ENCODE results near the gene LKAAEAR1. TPM values are rescaled to one million over a fixed set of nuclear protein-coding genes. Genes with fewer than 3 reads are reported as not detected.
A peak's percentile ranks its signal among the peaks of the same experiment; 100 is the strongest.

The LKAAEAR1 gene
- total RNA-seq, 4 donors from 2014 or later: 0.81 TPM; not detected in 3

DNA sequence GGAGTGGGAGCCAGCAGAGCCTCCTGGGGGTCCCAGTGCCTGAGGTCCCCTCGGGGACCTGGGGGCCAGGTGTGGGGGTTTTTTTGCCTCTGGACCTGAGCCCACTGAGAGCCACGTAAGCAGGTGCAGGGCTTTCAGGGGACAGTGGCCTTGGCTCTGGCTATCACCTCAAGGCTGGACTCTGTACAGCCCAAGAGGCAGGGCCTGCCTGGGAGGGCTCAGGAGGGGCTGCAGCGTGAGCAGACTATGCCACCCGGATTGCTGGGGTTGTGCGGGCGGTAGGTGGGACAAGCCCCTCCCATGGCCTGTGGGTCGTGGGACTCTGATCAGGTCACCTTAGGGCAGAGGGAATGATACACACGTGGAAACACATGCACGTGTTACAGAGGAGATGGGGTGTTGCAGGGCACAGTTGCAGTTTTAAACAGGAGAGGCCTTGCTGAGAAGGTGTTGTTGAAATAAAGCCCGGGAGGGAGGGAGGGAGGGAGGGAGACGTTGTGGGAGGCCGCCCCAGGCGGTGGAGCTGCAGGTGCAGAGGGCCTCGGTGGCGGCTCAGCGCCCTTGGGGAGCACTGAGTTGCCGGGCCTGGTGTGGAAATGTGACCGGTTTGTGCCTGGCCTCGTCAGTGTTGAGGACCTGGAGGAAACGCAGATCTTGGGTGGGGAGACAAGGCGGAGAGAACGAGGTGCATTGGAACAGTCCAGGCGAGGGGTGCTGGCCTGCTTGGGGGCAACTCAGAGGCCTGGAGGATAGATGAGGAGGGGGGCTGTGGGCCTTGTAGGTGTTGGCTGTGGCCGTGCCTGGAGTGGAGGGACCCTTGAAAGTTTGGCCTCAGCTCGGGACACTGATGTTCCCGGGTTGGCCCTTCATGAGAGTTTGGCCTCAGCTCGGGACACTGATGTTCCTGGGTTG lies 18.9 kb downstream of the LKAAEAR1 start:
- H3K27me3 ChIP-seq: no peaks in the 10 kb centered on the region
- H3K4me1 ChIP-seq: peaks cover 0 to 46% (median 21%) of the 10 kb centered on the region in 3 donors
- H3K36me3 ChIP-seq: peaks cover 0 to 14% of the 10 kb centered on the region in 2 donors
- no peak for ATAC-seq
- no peak overlapping the region for H3K4me3 ChIP-seq
- H3K9me3 ChIP-seq: no peaks in the 10 kb centered on the region
- TF ChIP-seq POLR2A (IDR thresholded peaks at IDR 0.05) (no peak), POLR2AphosphoS5 (IDR thresholded peaks at IDR 0.05) (no peak), EP300 (IDR thresholded peaks at IDR 0.05) (no peak)
- TF ChIP-seq, protein P1, sequence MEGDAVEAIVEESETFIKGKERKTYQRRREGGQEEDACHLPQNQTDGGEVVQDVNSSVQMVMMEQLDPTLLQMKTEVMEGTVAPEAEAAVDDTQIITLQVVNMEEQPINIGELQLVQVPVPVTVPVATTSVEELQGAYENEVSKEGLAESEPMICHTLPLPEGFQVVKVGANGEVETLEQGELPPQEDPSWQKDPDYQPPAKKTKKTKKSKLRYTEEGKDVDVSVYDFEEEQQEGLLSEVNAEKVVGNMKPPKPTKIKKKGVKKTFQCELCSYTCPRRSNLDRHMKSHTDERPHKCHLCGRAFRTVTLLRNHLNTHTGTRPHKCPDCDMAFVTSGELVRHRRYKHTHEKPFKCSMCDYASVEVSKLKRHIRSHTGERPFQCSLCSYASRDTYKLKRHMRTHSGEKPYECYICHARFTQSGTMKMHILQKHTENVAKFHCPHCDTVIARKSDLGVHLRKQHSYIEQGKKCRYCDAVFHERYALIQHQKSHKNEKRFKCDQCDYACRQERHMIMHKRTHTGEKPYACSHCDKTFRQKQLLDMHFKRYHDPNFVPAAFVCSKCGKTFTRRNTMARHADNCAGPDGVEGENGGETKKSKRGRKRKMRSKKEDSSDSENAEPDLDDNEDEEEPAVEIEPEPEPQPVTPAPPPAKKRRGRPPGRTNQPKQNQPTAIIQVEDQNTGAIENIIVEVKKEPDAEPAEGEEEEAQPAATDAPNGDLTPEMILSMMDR (IDR thresholded peaks at IDR 0.05): no peak
- 40% methylated on average over 18 of the region's 27 CpGs; no CpG with 5 or more reads in 1 of the 2 donors for WGBS, 2 donors (ENCODE audit: low coverage in 1 of 2)
- H3K27ac ChIP-seq: no peak overlapping the region

DNA sequence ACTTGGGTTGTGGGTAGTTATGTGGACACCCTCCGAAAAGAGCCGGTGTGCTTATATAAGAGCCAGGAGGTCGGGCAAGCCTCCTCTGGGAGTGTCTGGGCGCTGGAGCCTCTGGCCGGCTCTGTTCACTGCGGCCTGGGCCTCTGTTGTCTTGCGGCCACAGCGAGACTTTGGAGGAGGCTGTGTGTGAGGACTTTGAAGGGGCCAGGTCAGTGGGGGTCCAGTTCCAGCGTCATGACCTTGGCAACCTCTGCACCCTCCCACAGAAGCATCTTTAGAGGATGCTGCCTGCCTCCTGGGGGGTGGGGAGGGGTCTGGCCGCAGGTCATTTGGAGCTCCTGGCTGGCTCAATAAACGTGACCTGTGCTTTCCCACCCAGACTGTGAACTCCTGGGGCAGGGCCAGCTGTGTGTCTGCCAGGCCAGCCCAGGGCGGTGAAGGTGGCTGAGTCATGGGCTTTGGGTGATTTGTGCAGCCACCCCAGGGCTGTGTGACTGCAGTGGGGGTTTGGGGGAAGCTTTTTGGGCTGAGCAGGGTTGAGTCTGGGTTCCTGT lies 20.0 kb downstream of the LKAAEAR1 start:
- 0% methylated on average over 3 of the region's 12 CpGs; no CpG with 5 or more reads in 1 of the 2 donors for WGBS, 2 donors (ENCODE audit: low coverage in 1 of 2)
- no peak for ATAC-seq
- Histone ChIP-seq H3K9me3 (no peaks in the 10 kb centered on the region), H3K4me3 (peak overlapping the region; percentile 80 to 96), H3K4me1 (peaks cover 0 to 46% (median 21%) of the 10 kb centered on the region in 3 donors), H3K27me3 (no peaks in the 10 kb centered on the region), H3K27ac (peak overlapping the region in 3 of 4 donors; percentile 85 to 92 (median 89)), H3K36me3 (peaks cover 0 to 9% of the 10 kb centered on the region in 2 donors)
- TF ChIP-seq POLR2A (IDR thresholded peaks at IDR 0.05) (no peak), POLR2AphosphoS5 (IDR thresholded peaks at IDR 0.05) (no peak), EP300 (IDR thresholded peaks at IDR 0.05) (no peak)
- TF ChIP-seq, protein P1 (IDR thresholded peaks at IDR 0.05): no peak

DNA sequence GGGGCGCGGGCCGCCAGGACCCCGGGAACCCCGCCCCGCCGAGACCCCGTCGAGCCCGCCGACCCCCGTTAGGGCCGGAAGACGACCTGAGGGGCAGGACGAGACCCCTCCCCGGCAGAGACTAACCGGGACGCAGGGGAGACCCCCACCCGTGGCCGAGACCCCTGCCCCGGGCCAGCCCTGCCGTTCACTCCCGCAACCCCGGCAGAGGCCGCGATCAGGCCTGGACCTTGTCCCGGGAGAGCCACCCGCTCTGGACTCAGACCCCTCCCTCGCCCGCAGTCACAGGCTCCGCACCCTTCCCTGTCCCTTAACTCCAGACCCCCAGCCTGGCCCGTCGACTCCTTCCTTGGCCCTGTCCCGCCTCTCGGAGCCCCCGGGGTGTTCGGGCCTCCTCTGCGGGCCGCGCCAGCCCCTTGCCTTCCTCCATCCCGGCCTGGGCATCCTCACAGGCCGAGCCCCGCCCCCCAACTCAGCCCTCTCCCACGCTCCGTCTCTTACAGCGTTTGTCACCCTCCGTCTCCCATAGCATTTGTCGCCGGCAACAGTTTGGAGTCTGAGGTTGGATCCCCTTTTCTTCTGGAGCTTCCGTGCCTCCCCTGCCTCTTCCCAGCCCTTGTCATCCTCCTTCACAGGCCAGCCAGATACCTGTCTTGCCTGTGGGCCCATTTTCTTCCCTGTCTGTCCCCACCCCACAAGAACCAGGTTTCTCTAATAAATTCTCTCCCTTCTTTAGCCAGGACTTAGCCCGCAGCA lies 20.6 kb downstream of the LKAAEAR1 start:
- no peak for ATAC-seq
- H3K27ac ChIP-seq: peak overlapping the region; percentile 26 to 92 (median 87)
- H3K4me1 ChIP-seq: peaks cover 0 to 46% (median 21%) of the 10 kb centered on the region in 3 donors
- 0 to 3% methylated on average over 8 to 19 of the region's 51 CpGs for WGBS, 2 donors (ENCODE audit: low coverage in 1 of 2)
- peaks cover 0 to 9% of the 10 kb centered on the region in 2 donors for H3K36me3 ChIP-seq
- TF ChIP-seq POLR2A (IDR thresholded peaks at IDR 0.05) (no peak), EP300 (IDR thresholded peaks at IDR 0.05) (no peak), POLR2AphosphoS5 (IDR thresholded peaks at IDR 0.05) (no peak)
- TF ChIP-seq, protein P1 (IDR thresholded peaks at IDR 0.05): no peak
- H3K27me3 ChIP-seq: no peaks in the 10 kb centered on the region
- H3K9me3 ChIP-seq: no peaks in the 10 kb centered on the region
- H3K4me3 ChIP-seq: peak overlapping the region; percentile 80 to 96

DNA sequence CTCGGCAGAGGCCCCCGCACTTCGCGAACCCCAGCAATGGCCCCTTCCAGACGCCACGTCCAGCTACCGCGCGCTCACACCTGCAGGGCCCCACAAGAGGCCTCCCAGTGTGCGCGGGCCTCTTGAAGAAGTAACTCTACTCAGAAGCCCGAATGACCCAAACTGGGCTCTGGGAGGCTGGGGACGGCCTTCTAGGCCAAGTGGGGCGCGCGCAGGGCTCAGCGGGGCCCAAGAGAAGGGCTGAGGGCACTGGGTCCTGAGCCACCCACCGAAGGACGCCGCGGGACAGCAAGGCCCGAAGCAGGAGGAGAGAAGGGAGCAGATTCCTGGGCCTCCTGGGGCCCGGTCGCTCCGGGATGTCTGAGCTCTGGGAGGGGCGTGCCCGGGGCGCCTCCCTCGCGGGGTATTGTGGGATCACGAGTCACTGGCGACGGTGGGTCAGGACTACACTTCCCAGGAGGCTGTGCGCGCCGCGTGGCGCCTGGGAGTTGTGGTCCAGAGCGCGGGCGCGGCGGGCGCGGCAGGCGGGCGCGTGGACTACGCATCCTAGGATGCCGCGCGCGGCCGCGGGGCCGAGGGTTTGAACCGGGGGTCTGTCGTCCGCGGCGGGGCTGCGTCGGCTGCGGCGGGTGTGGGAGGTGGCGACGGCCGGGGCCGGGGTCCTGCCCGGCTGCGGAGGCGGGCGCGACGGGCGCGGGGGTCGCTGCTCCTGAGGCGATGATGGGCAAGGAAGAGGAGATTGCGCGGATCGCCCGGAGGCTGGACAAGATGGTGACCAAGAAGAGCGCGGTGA lies 21.4 kb downstream of the LKAAEAR1 start, which contains the start of gene TCEA2:
TSS of gene TCEA2 (plus strand) at position 603 of the 793 bp plus-strand sequence. CDS start at position 718, 115 bp downstream.
- Histone ChIP-seq H3K4me3 (peak within 1 kb of the TSS; percentile 80 to 96), H3K27ac (peak within 1 kb of the TSS; percentile 41 to 92 (median 87)), H3K36me3 (peaks cover 0 to 4% of the 10 kb centered on the region in 2 donors), H3K4me1 (peaks cover 0 to 48% (median 21%) of the 10 kb centered on the region in 3 donors), H3K27me3 (peaks cover 6% of the 10 kb centered on the region), H3K9me3 (no peaks in the 10 kb centered on the region)
- WGBS, 2 donors (ENCODE audit: low coverage in 1 of 2): 20% methylated on average over 2 of the region's 85 CpGs; no CpG with 5 or more reads in 1 of the 2 donors
- peak; percentile 97 for ATAC-seq
- TF ChIP-seq POLR2AphosphoS5 (IDR thresholded peaks at IDR 0.05) (peak; percentile 79), EP300 (IDR thresholded peaks at IDR 0.05) (no peak), POLR2A (IDR thresholded peaks at IDR 0.05) (peak; percentile 74 to 84)
- TF ChIP-seq, protein P1 (IDR thresholded peaks at IDR 0.05): peak in 1 of 4 experiments; percentile 34
